Natural killer cell (primary cell): ENCODE results near the gene EPHB2. TPM values are rescaled to one million over a fixed set of nuclear protein-coding genes. Genes with fewer than 3 reads are reported as not detected.

Source experiments
- ATAC-seq, 3 donors: fragments of 150-1000 bp in 2 of 3; fragments of 200-7000 bp in 1 of 3; cut with Tn5 transposase; 1 replicate in 1 of 3; 2 replicates in 2 of 3; pipeline ENCODE4 v1.10.0; 2021; ENCODE audit warnings: mild to moderate bottlenecking in 2 of 3, moderate library complexity in 2 of 3
- DNase-seq, 2 donors: peaks; one replicate each; pipeline versions ENCODE4 v3.0.0 to v3.0.0-alpha.2; 2013 to 2021; ENCODE audit warnings: mixed read lengths in 1 of 2
- H3K27ac ChIP-seq: one replicate; pipeline ENCODE4 v1.5.1; 2013; ENCODE audit warnings: mild to moderate bottlenecking, low read length
- H3K27me3 ChIP-seq: one replicate; pipeline ENCODE4 v1.6.1; 2013; ENCODE audit warnings: low read length; ENCODE audit not compliant: control insufficient read depth, insufficient read depth
- H3K36me3 ChIP-seq: one replicate; pipeline ENCODE4 v1.6.1; 2013; ENCODE audit warnings: low read length; ENCODE audit not compliant: control insufficient read depth, insufficient read depth
- H3K4me1 ChIP-seq: one replicate; pipeline ENCODE4 v1.6.1; 2013; ENCODE audit warnings: low read length; ENCODE audit not compliant: control insufficient read depth, insufficient read depth
- H3K4me3 ChIP-seq: one replicate; pipeline ENCODE4 v1.5.1; 2013; ENCODE audit warnings: low read length
- H3K9me3 ChIP-seq: one replicate; pipeline ENCODE4 v1.6.1; 2013; ENCODE audit warnings: low read length; ENCODE audit not compliant: control insufficient read depth, insufficient read depth
- H3K27ac Mint-ChIP-seq, 2 donors: one replicate each; pipeline ENCODE4 v1.8.0; 2022; ENCODE audit warnings: mild to moderate bottlenecking in 2 of 2, mixed read lengths in 2 of 2, moderate library complexity in 1 of 2
- H3K27me3 Mint-ChIP-seq, 2 donors: one replicate each; pipeline ENCODE4 v1.8.0; 2022; ENCODE audit warnings: low read depth in 2 of 2, mixed read lengths in 2 of 2
- H3K36me3 Mint-ChIP-seq: one replicate; pipeline ENCODE4 v1.8.0; 2022; ENCODE audit warnings: mixed read lengths
- H3K4me1 Mint-ChIP-seq, 2 donors: one replicate each; pipeline ENCODE4 v1.8.0; 2022; ENCODE audit warnings: mixed read lengths in 2 of 2
- H3K4me3 Mint-ChIP-seq: one replicate; pipeline ENCODE4 v1.8.0; 2022; ENCODE audit warnings: mild to moderate bottlenecking, moderate library complexity, mixed read lengths
- H3K9me3 Mint-ChIP-seq, 2 donors: one replicate each; pipeline ENCODE4 v1.8.0; 2022; ENCODE audit warnings: mixed read lengths in 2 of 2
- WGBS: methylation state at CpG from one replicate; pipeline ENCODE4 v1.1.7; 2013; ENCODE audit warnings: missing lambda C conversion rate; ENCODE audit not compliant: insufficient coverage; 5-methylcytosine and 5-hydroxymethylcytosine counted together
- intact Hi-C: fragments of 100-400 bp; cut with micrococcal nuclease; formaldehyde crosslinking; loops from one replicate; pipeline ENCODE4 v1.14.2; 2022
- total RNA-seq, 4 donors: library from RNA; stranded (reverse); fragments of 120-200 nt in 1 of 4; gene quantifications; one replicate each; pipeline versions ENCODE4 v1.2.3 to v1.2.4, GENCODE V29; 2013 to 2022
- TF ChIP-seq, protein P1 (sequence below): fragments of 200-600 bp; IDR thresholded peaks from one replicate; pipeline ENCODE4 v1.8.0; 2022; ENCODE audit warnings: antibody characterized with exemption

EPHB2 gene
- total RNA-seq, 3 donors from 2014 or later (not counting 1 experiment from before 2014, with no cell fraction given), result 0.14 to 0.23 TPM; not detected in 1

DNA sequence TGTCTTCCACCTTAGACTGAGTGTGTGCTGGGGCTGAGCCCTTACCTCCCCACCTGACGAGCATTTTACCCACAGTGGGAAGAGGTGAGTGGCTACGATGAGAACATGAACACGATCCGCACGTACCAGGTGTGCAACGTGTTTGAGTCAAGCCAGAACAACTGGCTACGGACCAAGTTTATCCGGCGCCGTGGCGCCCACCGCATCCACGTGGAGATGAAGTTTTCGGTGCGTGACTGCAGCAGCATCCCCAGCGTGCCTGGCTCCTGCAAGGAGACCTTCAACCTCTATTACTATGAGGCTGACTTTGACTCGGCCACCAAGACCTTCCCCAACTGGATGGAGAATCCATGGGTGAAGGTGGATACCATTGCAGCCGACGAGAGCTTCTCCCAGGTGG, 73.7 kb downstream of the EPHB2 start:
- Mint-ChIP-seq H3K4me3 (no peak overlapping the region), H3K4me1 (no peaks in the 10 kb centered on the region), H3K27ac (no peak overlapping the region), H3K36me3 (no peaks in the 10 kb centered on the region), H3K9me3 (no peaks in the 10 kb centered on the region), H3K27me3 (no peaks in the 10 kb centered on the region)
- H3K36me3 ChIP-seq, result no peaks in the 10 kb centered on the region
- no peak for DNase-seq
- H3K4me3 ChIP-seq, result no peak overlapping the region
- no peak overlapping the region for H3K27ac ChIP-seq
- intact Hi-C loops, result no loop called here
- H3K9me3 ChIP-seq, result no peaks in the 10 kb centered on the region
- no peaks in the 10 kb centered on the region for H3K27me3 ChIP-seq
- 92% methylated on average over 19 of the region's 19 CpGs for WGBS
- no peak for ATAC-seq
- TF ChIP-seq, protein P1, sequence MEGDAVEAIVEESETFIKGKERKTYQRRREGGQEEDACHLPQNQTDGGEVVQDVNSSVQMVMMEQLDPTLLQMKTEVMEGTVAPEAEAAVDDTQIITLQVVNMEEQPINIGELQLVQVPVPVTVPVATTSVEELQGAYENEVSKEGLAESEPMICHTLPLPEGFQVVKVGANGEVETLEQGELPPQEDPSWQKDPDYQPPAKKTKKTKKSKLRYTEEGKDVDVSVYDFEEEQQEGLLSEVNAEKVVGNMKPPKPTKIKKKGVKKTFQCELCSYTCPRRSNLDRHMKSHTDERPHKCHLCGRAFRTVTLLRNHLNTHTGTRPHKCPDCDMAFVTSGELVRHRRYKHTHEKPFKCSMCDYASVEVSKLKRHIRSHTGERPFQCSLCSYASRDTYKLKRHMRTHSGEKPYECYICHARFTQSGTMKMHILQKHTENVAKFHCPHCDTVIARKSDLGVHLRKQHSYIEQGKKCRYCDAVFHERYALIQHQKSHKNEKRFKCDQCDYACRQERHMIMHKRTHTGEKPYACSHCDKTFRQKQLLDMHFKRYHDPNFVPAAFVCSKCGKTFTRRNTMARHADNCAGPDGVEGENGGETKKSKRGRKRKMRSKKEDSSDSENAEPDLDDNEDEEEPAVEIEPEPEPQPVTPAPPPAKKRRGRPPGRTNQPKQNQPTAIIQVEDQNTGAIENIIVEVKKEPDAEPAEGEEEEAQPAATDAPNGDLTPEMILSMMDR, result no peak
- H3K4me1 ChIP-seq, result no peaks in the 10 kb centered on the region

DNA sequence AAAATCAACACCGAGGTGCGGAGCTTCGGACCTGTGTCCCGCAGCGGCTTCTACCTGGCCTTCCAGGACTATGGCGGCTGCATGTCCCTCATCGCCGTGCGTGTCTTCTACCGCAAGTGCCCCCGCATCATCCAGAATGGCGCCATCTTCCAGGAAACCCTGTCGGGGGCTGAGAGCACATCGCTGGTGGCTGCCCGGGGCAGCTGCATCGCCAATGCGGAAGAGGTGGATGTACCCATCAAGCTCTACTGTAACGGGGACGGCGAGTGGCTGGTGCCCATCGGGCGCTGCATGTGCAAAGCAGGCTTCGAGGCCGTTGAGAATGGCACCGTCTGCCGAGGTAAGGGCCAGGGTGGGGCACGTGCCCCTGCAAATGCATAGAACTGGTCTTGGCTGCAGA, 74.1 kb downstream of the EPHB2 start:
- no peaks in the 10 kb centered on the region for H3K36me3 ChIP-seq
- intact Hi-C loops, result no loop called here
- Mint-ChIP-seq H3K36me3 (no peaks in the 10 kb centered on the region), H3K9me3 (no peaks in the 10 kb centered on the region), H3K4me1 (no peaks in the 10 kb centered on the region), H3K4me3 (no peak overlapping the region), H3K27ac (no peak overlapping the region), H3K27me3 (no peaks in the 10 kb centered on the region)
- H3K27me3 ChIP-seq, result no peaks in the 10 kb centered on the region
- no peak overlapping the region for H3K4me3 ChIP-seq
- no peaks in the 10 kb centered on the region for H3K4me1 ChIP-seq
- whole genome bisulfite sequencing, result 93% methylated on average over 27 of the region's 27 CpGs
- TF ChIP-seq, protein P1, result no peak
- H3K27ac ChIP-seq, result no peak overlapping the region
- no peak for DNase-seq
- no peaks in the 10 kb centered on the region for H3K9me3 ChIP-seq
- ATAC-seq, result no peak

DNA sequence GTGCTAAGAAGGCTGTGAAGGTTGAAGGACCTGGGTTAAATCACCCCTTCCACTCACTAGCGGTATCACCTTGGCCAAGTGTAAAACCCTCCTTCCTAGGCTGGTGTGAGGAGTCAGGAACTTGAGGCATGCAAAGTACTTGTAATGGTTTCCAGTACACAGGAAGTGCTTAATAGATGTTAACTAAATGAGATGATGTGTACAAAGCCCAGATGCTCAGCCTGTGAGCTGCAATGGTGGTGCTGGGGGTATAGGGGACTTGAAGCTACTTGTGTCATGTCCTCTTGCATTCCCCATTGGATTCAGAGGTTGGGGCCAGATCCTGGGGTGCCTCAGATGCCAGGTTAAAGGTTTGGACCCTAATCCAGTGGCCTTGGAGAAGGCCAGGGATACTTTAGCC, 75.5 kb downstream of the EPHB2 start:
- TF ChIP-seq, protein P1, result no peak
- no peaks in the 10 kb centered on the region for H3K27me3 ChIP-seq
- no peaks in the 10 kb centered on the region for H3K36me3 Mint-ChIP-seq
- ATAC-seq, result no peak
- no peaks in the 10 kb centered on the region for H3K4me1 ChIP-seq
- H3K4me3 Mint-ChIP-seq, result no peak overlapping the region
- no peaks in the 10 kb centered on the region for H3K4me1 Mint-ChIP-seq
- no peak for DNase-seq
- H3K4me3 ChIP-seq, result no peak overlapping the region
- no CpG with 5 or more reads among the region's 1 CpG for WGBS
- no peaks in the 10 kb centered on the region for H3K9me3 ChIP-seq
- H3K9me3 Mint-ChIP-seq, result no peaks in the 10 kb centered on the region
- H3K27ac ChIP-seq, result no peak overlapping the region
- H3K27ac Mint-ChIP-seq, result no peak overlapping the region
- intact Hi-C loops, result no loop called here
- no peaks in the 10 kb centered on the region for H3K36me3 ChIP-seq
- H3K27me3 Mint-ChIP-seq, result no peaks in the 10 kb centered on the region

DNA sequence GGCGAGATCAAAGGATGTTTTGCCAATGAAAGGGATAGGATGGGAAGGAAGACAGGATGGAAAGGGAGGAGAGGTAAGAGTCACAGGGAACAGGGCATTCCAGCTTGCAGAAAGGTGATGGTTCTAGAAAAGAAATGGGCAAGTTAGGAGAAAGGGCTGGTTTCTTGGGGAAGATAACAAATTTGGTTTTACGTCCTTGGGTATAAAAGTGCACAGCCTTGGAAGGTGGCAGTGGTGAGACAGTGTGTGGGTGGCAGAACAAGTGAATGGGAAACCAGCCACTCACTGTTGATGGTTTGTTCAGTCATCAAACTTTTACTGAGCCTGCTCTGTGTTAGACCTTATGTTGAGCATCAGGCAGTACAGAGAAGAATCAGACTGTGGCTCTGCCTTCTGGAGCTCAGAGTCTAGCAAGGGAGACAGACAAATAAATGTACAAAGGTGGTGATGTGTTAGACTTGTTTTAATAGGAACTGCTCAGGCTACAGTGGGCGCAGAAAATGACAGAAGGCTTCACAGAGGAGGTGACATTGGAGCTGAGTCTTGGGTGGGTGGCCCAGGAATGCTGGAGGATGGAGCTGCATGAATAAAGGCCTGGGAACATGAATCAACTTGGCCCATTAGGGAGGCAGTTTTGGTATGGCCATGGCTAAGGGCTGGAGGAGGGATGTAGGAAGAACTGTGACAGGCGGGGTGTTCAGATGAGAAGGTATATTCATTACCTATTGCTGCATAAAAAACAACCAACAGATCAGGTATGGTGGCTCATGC, 76.3 kb downstream of the EPHB2 start:
- Histone ChIP-seq H3K36me3 (no peaks in the 10 kb centered on the region), H3K4me3 (no peak overlapping the region), H3K4me1 (no peaks in the 10 kb centered on the region), H3K27ac (no peak overlapping the region), H3K27me3 (no peaks in the 10 kb centered on the region), H3K9me3 (no peaks in the 10 kb centered on the region)
- DNase-seq, result no peak
- Mint-ChIP-seq H3K4me1 (no peaks in the 10 kb centered on the region), H3K4me3 (no peak overlapping the region), H3K9me3 (no peaks in the 10 kb centered on the region), H3K36me3 (no peaks in the 10 kb centered on the region), H3K27ac (no peak overlapping the region), H3K27me3 (no peaks in the 10 kb centered on the region)
- TF ChIP-seq, protein P1, result no peak
- no peak for ATAC-seq
- WGBS, result 84% methylated on average over 3 of the region's 4 CpGs
- intact Hi-C loops, result no loop called here
